HEK293 (cell line): ENCODE measurements around the gene FGFRL1.

ENCODE experiments used
- ATF2 ChIP-seq: fragments of 450-650 bp; formaldehyde crosslinking; IDR thresholded peaks from 2 replicates; pipeline ENCODE4 v1.5.1; 2016; ENCODE audit warnings: missing biosample characterization, missing genetic modification characterization, low read depth
- EGR2 ChIP-seq: fragments of 450-650 bp; formaldehyde crosslinking; IDR thresholded peaks from 2 replicates; pipeline ENCODE4 v1.5.1; 2016; ENCODE audit warnings: low read depth, missing biosample characterization, missing genetic modification characterization
- INSM2 ChIP-seq: fragments of 450-650 bp; formaldehyde crosslinking; IDR thresholded peaks from 2 replicates; pipeline ENCODE4 v1.5.1; 2016; ENCODE audit warnings: missing biosample characterization, missing genetic modification characterization
- KLF10 ChIP-seq: fragments of 450-650 bp; IDR thresholded peaks from 2 replicates; pipeline ENCODE4 v1.5.1; 2018; ENCODE audit warnings: missing biosample characterization, mild to moderate bottlenecking, missing genetic modification characterization
- PRDM10 ChIP-seq: fragments of 450-650 bp; formaldehyde crosslinking; IDR thresholded peaks from 2 replicates; pipeline ENCODE4 v1.5.1; 2016; ENCODE audit warnings: missing biosample characterization, missing genetic modification characterization
- SP2 ChIP-seq: fragments of 450-650 bp; formaldehyde crosslinking; IDR thresholded peaks from 2 replicates; pipeline ENCODE4 v1.5.1; 2016; ENCODE audit warnings: missing biosample characterization, missing genetic modification characterization
- SP7 ChIP-seq: fragments of 450-650 bp; formaldehyde crosslinking; IDR thresholded peaks from 2 replicates; pipeline ENCODE4 v1.5.1; 2016; ENCODE audit warnings: missing biosample characterization, missing genetic modification characterization
- ZBTB17 ChIP-seq: fragments of 450-650 bp; formaldehyde crosslinking; IDR thresholded peaks from 2 replicates; pipeline ENCODE4 v1.5.1; 2016; ENCODE audit warnings: missing biosample characterization, missing genetic modification characterization
- ZFHX2 ChIP-seq: fragments of 450-650 bp; formaldehyde crosslinking; conservative IDR thresholded peaks from 2 replicates; pipeline ENCODE4 v1.5.1; 2016; ENCODE audit warnings: missing biosample characterization, missing genetic modification characterization
- ZFP37 ChIP-seq: fragments of 450-650 bp; formaldehyde crosslinking; IDR thresholded peaks from 2 replicates; pipeline ENCODE4 v1.5.1; 2016; ENCODE audit warnings: missing biosample characterization, missing genetic modification characterization
- ZIC2 ChIP-seq: fragments of 450-650 bp; formaldehyde crosslinking; IDR thresholded peaks from 2 replicates; pipeline ENCODE4 v1.5.1; 2016; ENCODE audit warnings: missing biosample characterization, missing genetic modification characterization
- ZNF148 ChIP-seq: fragments of 450-650 bp; formaldehyde crosslinking; IDR thresholded peaks from 2 replicates; pipeline ENCODE4 v1.5.0; 2017; ENCODE audit warnings: missing biosample characterization, missing genetic modification characterization, borderline replicate concordance
- ZNF24 ChIP-seq: fragments of 450-650 bp; formaldehyde crosslinking; IDR thresholded peaks from 2 replicates; pipeline ENCODE4 v1.5.1; 2016; ENCODE audit warnings: missing biosample characterization, missing genetic modification characterization
- ZNF26 ChIP-seq: fragments of 450-650 bp; formaldehyde crosslinking; IDR thresholded peaks from 2 replicates; pipeline ENCODE4 v1.5.1; 2016; ENCODE audit warnings: missing biosample characterization, missing genetic modification characterization
- ZNF280D ChIP-seq: fragments of 450-650 bp; formaldehyde crosslinking; IDR thresholded peaks from 2 replicates; pipeline ENCODE4 v1.5.1; 2016; ENCODE audit warnings: missing biosample characterization, missing genetic modification characterization
- ZNF350 ChIP-seq: fragments of 450-650 bp; formaldehyde crosslinking; IDR thresholded peaks from 2 replicates; pipeline ENCODE4 v1.5.0; 2017; ENCODE audit warnings: missing biosample characterization, mild to moderate bottlenecking, missing genetic modification characterization
- ZNF692 ChIP-seq: fragments of 450-650 bp; formaldehyde crosslinking; IDR thresholded peaks from 2 replicates; pipeline ENCODE4 v1.5.1; 2016; ENCODE audit warnings: missing biosample characterization, missing genetic modification characterization
- ZNF76 ChIP-seq: fragments of 450-650 bp; formaldehyde crosslinking; IDR thresholded peaks from 2 replicates; pipeline ENCODE4; 2016; ENCODE audit warnings: low read depth, missing biosample characterization, missing genetic modification characterization, borderline replicate concordance
- ZNF785 ChIP-seq: fragments of 450-650 bp; formaldehyde crosslinking; IDR thresholded peaks from 2 replicates; pipeline ENCODE4 v1.5.1; 2016; ENCODE audit warnings: missing biosample characterization, missing genetic modification characterization
- ZXDB ChIP-seq: fragments of 450-650 bp; formaldehyde crosslinking; IDR thresholded peaks from 2 replicates; pipeline ENCODE4 v1.5.1; 2016; ENCODE audit warnings: missing biosample characterization, missing genetic modification characterization

Gene FGFRL1

GRCh38 chr4:1043651-1044468 is 32.4 kb downstream of the FGFRL1 start (continued):
- TF ChIP-seq ZNF26 (tag by site-specific recombination) (no peak), ZNF350 (tag by site-specific recombination) (no peak), KLF10 (tag by site-specific recombination) (peak; percentile 88), ATF2 (tag by site-specific recombination) (0 out of 2 replicates have a peak, but pooled peaks have one; percentile 22), ZXDB (tag by site-specific recombination) (peak; percentile 72), ZNF692 (tag by site-specific recombination) (peak; percentile 84), SP2 (tag by site-specific recombination) (peak; percentile 54), ZNF24 (peak; percentile 81), PRDM10 (peak; percentile 59), ZNF280D (tag by site-specific recombination) (peak; percentile 85; the same call in 1 of the 2 replicates), ZNF148 (tag by site-specific recombination) (peak; percentile 38; the same call in 1 of the 2 replicates), EGR2 (tag by site-specific recombination) (0 out of 2 replicates have a peak, but pooled peaks have one; percentile 10), ZFHX2 (peak; percentile 56), ZNF785 (tag by site-specific recombination) (peak; percentile 62; the same call in 1 of the 2 replicates), ZFP37 (tag by site-specific recombination) (peak; percentile 76), ZBTB17 (tag by site-specific recombination) (0 out of 2 replicates have a peak, but pooled peaks have one; percentile 22), SP7 (tag by site-specific recombination) (peak; percentile 94), ZNF76 (0 out of 2 replicates have a peak, but pooled peaks have one; percentile 24), INSM2 (peak; percentile 79), ZIC2 (tag by site-specific recombination) (peak; percentile 95)
